GM19351 (cell line): ENCODE results near the gene CISD2.
"Not testable (repeated sequence)": the region's sequence is repeated elsewhere in the genome, so short reads cannot be mapped to it uniquely, and the experiment has no call there.

ENCODE experiments used
- ATAC-seq: cut with Tn5 transposase; IDR thresholded peaks from one replicate; pipeline ENCODE4 v1.9.1; 2021; ENCODE audit warnings: mild to moderate bottlenecking, moderate library complexity; ENCODE audit not compliant: unreplicated experiment

The CISD2 gene

DNA sequence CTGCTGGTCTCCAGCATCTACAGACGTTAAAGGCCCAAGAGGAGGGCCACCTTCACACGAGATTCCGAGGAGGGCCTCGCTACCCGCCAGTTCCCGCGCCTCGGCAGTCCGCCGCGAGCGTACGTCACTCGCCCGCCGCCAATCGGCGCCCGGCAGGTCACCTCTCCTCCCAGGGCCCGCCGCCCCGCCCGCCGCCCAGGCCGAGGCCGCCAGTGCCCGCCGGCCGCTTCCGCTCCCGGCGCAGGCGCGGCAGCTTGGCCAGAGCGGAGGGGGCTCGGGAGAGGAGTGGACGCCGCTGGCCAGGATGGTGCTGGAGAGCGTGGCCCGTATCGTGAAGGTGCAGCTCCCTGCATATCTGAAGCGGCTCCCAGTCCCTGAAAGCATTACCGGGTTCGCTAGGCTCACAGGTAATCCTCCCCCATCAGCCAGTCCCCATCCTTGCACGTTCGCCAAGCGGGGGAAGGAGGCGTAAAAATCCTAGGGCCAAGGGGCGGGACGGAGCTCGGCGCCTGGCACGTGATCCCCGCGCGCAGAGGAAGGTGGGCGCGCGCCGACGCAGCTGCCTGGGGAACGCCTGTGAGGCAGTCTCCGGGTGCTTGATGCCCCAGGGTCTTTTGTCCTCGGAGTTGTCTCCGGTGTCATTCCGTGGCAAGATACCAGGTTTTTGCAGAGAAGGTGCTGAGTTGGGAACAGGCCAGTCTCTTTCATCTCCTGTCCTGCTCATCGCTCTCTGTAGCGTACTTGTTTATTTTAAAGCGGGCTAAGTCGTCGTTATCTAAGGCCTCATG lies at the start of gene CISD2:
TSS of gene CISD2 (plus strand) at position 212 of the 788 bp plus-strand sequence. CDS start at position 305, 93 bp downstream.
- ATAC-seq = peak; percentile 78

- ATAC-seq = not testable (repeated sequence)
Observed at GRCh38 chr4:102819100-102819499, 49.7 kb upstream of the CISD2 start.

- ATAC-seq = no peak
Observed at GRCh38 chr4:102819588-102820365, 49.0 kb upstream of the CISD2 start.

DNA sequence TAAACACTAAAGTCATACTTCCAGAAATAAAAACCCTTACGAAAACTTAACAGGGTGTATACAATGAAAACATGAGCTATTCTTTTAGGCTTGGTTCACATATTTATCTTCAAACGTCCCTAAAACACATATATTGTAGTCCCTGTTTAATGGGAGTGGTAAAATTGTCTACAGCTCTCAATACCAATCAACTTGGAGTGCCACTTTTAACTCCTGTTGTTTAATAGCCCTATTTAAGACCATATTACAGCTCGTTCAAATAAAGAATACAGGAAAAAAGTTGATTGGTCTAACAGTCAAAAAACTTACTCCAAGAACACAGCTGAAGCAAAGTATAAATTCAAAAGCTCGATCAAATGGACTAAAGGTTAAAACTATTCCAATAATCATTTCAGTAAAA lies 45.3 kb upstream of the CISD2 start:
- no peak for ATAC-seq

- no peak for ATAC-seq
Observed at GRCh38 chr4:102823897-102824296, 44.9 kb upstream of the CISD2 start.

- ATAC-seq = no peak
Observed at GRCh38 chr4:102824398-102824797, 44.4 kb upstream of the CISD2 start.

DNA sequence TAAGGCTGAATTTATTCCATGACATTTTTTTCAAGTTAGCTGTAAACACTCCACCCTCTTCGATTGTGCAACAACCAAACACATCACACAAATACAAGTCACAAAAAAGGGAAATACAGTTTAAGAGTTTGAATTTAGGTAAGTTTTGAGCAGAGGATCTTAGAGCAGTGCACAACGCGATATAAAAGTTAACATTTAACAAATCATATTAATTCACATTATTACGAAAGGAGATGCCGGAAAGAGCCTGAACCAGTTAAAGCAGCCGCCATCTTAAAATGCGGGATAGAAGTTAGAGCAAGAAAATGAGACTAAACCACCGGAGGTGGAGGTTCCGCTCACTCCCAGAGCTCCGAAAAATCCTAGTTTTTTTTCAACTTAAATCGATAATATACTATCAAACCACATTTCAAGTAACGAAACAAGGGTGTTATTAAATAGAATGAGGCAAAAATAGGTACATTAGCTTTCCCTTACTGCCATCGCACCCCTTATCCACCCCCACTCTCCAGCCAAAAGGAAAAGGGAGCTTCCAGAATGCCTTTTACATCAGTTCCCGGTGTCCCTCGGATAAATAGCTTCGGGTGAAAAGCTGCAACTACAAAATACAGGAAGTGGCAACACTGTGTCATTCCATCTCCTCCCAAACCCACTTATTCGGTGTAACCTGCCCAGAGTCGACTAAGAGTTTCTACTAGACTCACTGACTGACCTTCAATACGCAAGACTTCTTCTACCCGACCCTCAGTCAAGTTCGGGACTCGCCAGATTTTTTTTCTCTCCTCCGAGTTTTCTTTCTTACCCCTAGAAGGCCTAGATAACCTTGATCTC lies 43.3 kb upstream of the CISD2 start:
- ATAC-seq = no peak

DNA sequence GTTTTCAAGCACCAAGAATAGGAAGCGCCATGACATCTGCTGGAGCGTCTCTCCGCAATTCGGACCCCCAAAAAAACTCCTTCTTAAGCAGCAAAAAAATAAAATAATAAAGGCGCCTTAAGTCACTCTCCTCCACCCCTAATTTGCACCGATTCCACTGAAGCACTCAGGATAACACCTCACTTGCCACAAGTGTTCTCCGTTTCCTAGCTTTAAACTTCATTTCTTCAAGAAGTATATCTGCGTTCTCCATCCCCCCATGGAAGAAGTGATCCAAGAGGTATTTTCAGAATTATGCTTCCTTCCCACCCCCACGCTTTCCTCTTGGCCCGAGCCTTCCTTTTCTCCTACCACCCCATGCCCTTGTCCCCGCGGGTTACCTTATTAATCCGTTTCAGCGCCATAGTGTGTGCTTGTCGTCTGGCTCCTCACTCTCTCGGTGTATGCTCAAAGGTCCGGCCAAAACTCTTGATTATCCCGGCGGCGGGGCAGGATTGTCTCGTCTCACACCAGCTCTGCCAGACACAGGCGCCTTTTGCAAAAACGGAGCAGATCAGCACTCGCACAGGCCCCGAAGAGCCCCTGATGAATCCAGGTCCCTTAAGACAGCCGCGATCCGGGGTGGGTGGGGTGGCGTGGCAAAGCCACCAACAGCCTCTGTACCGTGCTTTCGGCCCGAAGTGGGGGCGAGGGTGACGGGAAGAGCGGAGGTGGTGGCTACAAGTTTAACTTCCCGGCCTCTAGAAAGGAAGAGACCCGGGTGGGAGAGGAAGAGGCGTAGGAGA lies 42.5 kb upstream of the CISD2 start:
- peak; percentile 0 for ATAC-seq

- peak; percentile 22 for ATAC-seq
Observed at GRCh38 chr4:102826890-102827673, 41.7 kb upstream of the CISD2 start, which contains the start of gene UBE2D3. TSS of gene UBE2D3 (minus strand) at chr4:102827551. CDS start at chr4:102826508, 1,043 bp downstream.

GRCh38 chr4:102827674-102828496 lies 40.9 kb upstream of the CISD2 start:
- ATAC-seq = peak; percentile 77

GRCh38 chr4:102828497-102828808 lies 40.3 kb upstream of the CISD2 start:
- no peak for ATAC-seq

- ATAC-seq = no peak
Observed at GRCh38 chr4:102829803-102830202, 39.0 kb upstream of the CISD2 start.

DNA sequence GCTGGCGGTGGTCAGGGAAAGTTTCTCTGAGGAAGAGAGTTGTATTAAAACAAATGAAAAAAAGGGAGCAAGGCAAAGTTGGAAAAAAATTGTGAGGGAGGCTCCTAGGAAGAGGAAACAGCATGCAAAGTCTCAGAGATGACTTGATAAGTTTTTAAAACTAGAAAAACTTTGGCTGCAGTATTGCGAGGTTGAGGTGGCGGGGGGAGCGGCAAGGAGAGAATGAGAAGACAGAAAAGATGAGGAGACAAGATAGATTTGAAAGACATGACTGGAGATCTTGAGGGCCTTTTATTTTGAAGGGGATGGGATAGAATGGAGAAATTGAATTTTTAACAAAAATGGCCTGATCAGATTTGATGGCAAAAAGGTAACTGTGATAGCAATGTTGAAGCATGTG lies 36.7 kb upstream of the CISD2 start:
- no peak for ATAC-seq

- ATAC-seq = no peak
Observed at GRCh38 chr4:102832667-102833066, 36.1 kb upstream of the CISD2 start.

- ATAC-seq = no peak
Observed at GRCh38 chr4:102836596-102836995, 32.2 kb upstream of the CISD2 start.

DNA sequence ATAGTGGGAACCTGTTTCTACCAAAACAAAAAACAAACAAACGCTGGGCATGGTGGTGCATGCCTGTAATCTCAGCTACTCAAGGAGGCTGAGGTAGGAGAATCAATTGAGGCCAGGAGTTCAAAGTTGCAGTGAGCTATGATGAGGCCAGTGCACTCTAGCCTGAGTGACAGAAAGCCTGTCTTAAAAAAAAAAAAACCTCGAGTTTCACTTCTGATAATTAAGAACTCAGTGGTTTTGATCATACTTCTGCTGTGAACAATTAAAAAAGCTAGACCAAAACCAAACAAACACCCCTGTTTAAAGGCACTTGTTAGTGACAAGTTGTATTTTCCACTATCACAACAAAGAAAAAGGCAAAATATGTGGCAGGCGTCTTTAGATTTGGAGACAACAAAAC lies 26.4 kb upstream of the CISD2 start:
- ATAC-seq = no peak

- ATAC-seq = no peak
Observed at GRCh38 chr4:102843273-102843672, 25.5 kb upstream of the CISD2 start.

- ATAC-seq = no peak
Observed at GRCh38 chr4:102843938-102844337, 24.9 kb upstream of the CISD2 start.

DNA sequence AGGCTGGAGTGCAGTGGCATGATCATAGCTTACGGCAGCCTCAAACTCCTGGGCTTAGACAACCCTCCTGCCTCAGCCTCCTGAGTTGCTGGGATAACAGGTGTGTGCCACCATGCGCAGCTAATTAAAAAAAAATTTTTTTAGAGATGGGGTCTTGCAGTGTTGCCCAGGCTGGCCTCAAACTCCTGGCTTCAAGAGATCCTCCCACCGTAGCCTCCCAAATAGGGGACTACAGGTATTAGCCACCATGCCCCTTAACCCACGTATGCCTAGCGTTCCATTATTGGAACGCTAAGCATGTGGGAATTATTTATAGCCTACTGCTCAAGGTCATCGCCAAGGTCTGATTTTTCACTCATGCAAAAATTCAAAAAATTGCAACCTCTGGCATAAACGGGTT lies 21.1 kb upstream of the CISD2 start:
- ATAC-seq = no peak
